Upper lobe of left lung (tissue), 4 donors: ENCODE results near the gene CDK4.

ENCODE experiments used
- EP300 ChIP-seq, 4 donors: sonication (generic); formaldehyde crosslinking; IDR thresholded peaks; one replicate each; pipeline ENCODE4 v1.5.1; 2017; ENCODE audit warnings: antibody characterized with exemption in 4 of 4, control low read depth in 2 of 4
- TF ChIP-seq, protein P1 (sequence below), 6 experiments: fragments of 450-650 bp in 4 of 6; fragments of 200-600 bp in 2 of 6; sonication (generic) in 2 of 6; IDR thresholded peaks; one replicate each; pipeline ENCODE4 v1.5.1; 2016 to 2019; ENCODE audit warnings: antibody characterized with exemption in 6 of 6

DNA sequence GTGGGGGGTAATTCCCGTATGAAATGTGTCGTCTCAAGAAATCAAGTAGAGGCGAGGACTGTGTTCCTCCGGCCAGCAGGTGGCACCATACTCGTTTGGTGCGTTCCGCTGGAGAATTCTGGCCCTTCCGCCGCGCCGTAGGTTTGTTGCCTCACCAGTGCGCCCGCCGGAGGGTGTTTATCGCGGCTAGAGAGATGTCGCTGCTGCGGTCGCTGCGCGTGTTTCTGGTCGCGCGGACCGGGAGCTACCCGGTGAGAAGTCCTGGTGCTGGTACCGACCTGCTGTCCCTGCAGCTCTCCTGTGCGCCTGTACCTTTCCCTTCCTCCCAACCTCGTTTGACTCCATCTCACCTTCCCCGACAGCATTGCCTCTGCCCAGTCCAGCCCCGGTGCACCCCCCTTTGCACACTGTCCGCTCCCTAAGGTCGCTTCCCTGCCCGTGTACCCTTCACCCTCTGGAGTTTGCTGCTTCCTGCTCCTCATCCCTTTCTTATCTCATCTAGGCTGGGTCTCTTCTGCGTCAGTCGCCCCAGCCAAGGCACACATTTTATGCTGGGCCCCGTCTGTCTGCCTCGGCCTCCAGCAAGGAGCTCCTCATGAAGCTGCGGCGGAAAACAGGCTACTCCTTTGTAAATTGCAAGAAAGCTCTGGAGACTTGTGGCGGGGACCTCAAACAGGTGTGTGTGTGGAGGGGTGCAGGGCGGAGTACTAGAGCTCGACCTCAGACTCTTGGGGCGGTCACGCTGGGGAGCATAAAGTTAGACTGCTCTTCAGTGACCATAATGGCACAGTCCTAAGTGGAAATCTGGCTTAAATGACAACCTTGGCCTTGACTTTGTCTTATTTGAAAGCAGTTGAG lies 30.7 kb upstream of the CDK4 start, which contains the start of gene TSFM:
- TF ChIP-seq, protein P1, sequence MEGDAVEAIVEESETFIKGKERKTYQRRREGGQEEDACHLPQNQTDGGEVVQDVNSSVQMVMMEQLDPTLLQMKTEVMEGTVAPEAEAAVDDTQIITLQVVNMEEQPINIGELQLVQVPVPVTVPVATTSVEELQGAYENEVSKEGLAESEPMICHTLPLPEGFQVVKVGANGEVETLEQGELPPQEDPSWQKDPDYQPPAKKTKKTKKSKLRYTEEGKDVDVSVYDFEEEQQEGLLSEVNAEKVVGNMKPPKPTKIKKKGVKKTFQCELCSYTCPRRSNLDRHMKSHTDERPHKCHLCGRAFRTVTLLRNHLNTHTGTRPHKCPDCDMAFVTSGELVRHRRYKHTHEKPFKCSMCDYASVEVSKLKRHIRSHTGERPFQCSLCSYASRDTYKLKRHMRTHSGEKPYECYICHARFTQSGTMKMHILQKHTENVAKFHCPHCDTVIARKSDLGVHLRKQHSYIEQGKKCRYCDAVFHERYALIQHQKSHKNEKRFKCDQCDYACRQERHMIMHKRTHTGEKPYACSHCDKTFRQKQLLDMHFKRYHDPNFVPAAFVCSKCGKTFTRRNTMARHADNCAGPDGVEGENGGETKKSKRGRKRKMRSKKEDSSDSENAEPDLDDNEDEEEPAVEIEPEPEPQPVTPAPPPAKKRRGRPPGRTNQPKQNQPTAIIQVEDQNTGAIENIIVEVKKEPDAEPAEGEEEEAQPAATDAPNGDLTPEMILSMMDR (IDR thresholded peaks at IDR 0.05) = peak; percentile 87 to 98 (median 92)
- TF ChIP-seq EP300 (IDR thresholded peaks at IDR 0.05) = peak in 1 of 4 donors; percentile 63
